SJCRH30 (cell line): ENCODE data around the gene SPATS2L. TPM values are rescaled to one million over a fixed set of nuclear protein-coding genes. Genes with fewer than 3 reads are reported as not detected.

Experiments used
- DNase-seq, 2 experiments: peaks; one replicate each; pipeline ENCODE4 v3.0.0-alpha.2; 2015 to 2020
- H3K27ac ChIP-seq: fragments of 250-450 bp; sonication (Bioruptor Pico); 2 replicates; pipeline ENCODE4 v1.5.1; 2020; ENCODE audit warnings: mild to moderate bottlenecking, moderate library complexity
- H3K27me3 ChIP-seq: fragments of 250-450 bp; sonication (Bioruptor Pico); 2 replicates; pipeline ENCODE4 v1.5.1; 2020; ENCODE audit warnings: mild to moderate bottlenecking, moderate library complexity
- H3K36me3 ChIP-seq: fragments of 250-450 bp; sonication (Bioruptor Pico); 2 replicates; pipeline ENCODE4 v1.5.1; 2020; ENCODE audit warnings: mild to moderate bottlenecking, moderate library complexity
- H3K4me1 ChIP-seq: fragments of 250-450 bp; sonication (Bioruptor Pico); 2 replicates; pipeline ENCODE4 v1.5.1; 2020; ENCODE audit warnings: mild to moderate bottlenecking, moderate library complexity
- H3K4me3 ChIP-seq: fragments of 250-450 bp; sonication (Bioruptor Pico); 2 replicates; pipeline ENCODE4 v1.5.1; 2020; ENCODE audit warnings: mild to moderate bottlenecking, moderate library complexity
- H3K9me3 ChIP-seq: fragments of 250-450 bp; sonication (Bioruptor Pico); replicated peaks from 2 replicates; pipeline ENCODE4 v1.5.1; 2020; ENCODE audit warnings: mild to moderate bottlenecking, moderate library complexity
- total RNA-seq: library from RNA; depleted of rRNA; stranded (reverse); fragments of >200 nt; shearing (Covaris generic); gene quantifications from 2 replicates; pipeline ENCODE4 v1.2.3, GENCODE V29; 2014

The SPATS2L gene
- total RNA-seq, 1 experiment from 2014 or later: 339 TPM

DNA sequence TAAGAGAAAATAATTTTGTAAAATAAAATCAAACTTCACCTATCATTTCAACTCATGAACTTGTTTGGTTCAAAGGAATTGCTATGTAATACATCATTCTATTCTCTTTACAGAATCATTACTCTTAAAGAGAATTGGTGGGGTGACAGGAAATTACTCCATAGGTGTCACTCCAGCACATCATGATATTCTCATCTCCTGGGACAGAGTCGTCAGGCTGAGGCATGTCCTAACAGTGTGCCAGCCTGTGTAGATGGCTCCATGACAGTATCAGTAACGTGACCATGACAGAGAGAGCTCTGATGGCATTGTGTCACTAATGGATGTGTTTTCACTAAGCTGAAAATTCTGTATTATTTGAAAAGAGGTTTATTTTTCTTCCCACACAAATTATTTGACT is 13.9 kb downstream of the SPATS2L start:
- Histone ChIP-seq H3K4me3 (no peak overlapping the region), H3K27ac (peak overlapping the region; percentile 19; the same call in 1 of the 2 replicates), H3K27me3 (no peaks in the 10 kb centered on the region), H3K36me3 (peaks cover 55% of the 10 kb centered on the region), H3K4me1 (peaks cover 32% of the 10 kb centered on the region), H3K9me3 (no peaks in the 10 kb centered on the region; the same call in 1 of the 2 replicates)
- no peak for DNase-seq

DNA sequence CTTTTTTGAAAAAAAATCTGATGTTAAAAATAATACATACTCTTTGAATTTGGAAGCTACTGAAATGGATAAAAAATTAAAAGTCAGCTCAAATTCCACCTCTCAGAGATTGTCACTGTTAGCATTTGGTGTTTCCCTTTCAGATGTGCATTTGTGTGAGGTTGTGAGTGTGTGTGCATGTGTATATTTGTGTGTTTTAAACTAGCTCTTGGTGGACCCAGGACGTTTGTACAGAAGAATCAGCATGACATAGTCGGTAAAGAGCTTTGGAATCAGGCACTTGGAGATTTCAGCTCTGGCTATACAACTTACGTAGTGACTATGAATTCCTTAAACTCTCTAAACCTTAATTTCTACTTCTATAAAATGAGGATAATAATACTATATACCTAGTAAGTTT is 14.5 kb downstream of the SPATS2L start:
- Histone ChIP-seq H3K4me3 (no peak overlapping the region), H3K27me3 (no peaks in the 10 kb centered on the region), H3K4me1 (peaks cover 28% of the 10 kb centered on the region), H3K27ac (no peak overlapping the region), H3K36me3 (peaks cover 59% of the 10 kb centered on the region), H3K9me3 (no peaks in the 10 kb centered on the region; the same call in 1 of the 2 replicates)
- DNase-seq: no peak

DNA sequence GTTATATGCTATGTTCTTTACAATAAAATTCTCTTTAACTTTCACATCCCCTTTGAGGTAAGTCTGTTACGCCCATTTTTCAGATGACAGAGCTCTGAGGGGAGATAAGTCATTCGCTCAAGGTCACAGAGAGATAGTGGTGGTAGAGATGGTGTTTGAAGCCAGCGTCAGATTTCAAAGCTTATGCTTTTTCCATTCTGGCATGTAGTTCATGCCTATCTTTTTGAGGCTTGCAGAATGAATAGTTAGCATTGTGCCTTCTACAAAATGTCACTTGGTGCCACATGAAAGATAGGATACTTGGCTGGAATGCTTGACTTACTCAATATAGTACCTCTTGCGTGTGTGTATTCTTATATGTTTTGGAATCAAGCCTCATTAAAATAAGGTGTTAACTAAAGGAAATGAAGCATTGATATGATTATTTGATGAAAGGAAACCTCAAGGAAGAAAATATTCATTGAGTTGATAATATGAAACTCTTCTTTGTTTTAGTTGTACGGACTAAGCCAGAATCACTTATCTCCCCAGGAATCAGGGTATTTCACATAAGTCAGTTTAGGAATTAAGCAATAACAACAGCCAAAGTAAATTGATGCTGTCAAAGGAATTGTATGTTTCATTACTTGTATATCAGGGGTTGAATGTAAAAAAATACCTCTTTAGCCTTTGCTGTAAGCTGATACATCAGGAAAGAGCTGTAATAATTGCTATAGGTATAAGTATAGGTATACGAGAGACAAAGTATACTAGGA is 15.5 kb downstream of the SPATS2L start:
- Histone ChIP-seq H3K4me1 (peaks cover 21% of the 10 kb centered on the region), H3K27me3 (no peaks in the 10 kb centered on the region), H3K36me3 (peaks cover 58% of the 10 kb centered on the region)

DNA sequence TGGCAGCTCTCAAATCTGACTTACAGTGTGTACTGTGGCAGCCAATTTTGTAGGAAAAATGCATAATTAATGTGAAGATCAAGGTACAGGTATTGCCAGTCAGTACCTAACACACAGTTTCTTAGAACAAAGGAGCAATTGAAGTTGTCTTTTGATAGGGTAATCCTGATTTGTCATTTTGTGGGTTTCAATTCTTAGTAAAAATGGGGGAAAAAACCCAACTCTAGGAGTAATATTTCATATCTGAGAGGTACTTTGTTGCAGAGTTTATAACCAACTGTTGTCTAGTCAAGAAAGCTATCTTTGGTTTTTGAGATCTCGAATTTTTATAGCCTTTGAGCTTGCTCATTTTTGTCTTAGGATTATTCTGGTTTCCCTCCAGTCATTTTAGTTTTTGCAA is 16.1 kb downstream of the SPATS2L start:
- no peak for DNase-seq
- Histone ChIP-seq H3K27ac (no peak overlapping the region), H3K9me3 (no peaks in the 10 kb centered on the region; the same call in 1 of the 2 replicates), H3K4me3 (no peak overlapping the region), H3K36me3 (peaks cover 55% of the 10 kb centered on the region), H3K27me3 (no peaks in the 10 kb centered on the region), H3K4me1 (peaks cover 16% of the 10 kb centered on the region)

More for the DNA sequence above, 15.5 kb downstream of the SPATS2L start:
- Histone ChIP-seq H3K9me3 (no peaks in the 10 kb centered on the region; the same call in 1 of the 2 replicates), H3K4me3 (no peak overlapping the region), H3K27ac (no peak overlapping the region)
- no peak for DNase-seq

DNA sequence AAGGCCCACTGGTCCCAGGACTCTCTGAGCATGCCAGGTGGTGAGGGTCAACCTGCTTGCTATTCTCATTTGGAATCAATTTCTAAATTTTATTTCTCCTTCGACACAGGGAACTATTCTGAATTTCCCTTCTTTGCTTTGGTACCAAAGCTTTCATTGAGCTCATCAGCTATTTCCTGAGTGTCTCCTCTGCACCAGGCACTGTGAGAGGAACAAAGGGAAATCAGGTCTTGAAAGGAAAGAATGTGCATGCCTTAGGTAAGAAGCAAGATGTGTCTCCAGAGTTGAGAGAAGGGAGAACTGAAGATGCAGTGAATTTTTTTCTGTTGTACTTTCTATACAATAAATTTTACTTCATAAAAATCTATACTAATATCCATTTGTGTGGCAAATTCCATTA is 17.9 kb downstream of the SPATS2L start:
- Histone ChIP-seq H3K9me3 (no peaks in the 10 kb centered on the region; the same call in 1 of the 2 replicates), H3K27ac (no peak overlapping the region), H3K4me3 (no peak overlapping the region), H3K27me3 (no peaks in the 10 kb centered on the region), H3K36me3 (peaks cover 53% of the 10 kb centered on the region), H3K4me1 (peaks cover 14% of the 10 kb centered on the region)
- DNase-seq: no peak

DNA sequence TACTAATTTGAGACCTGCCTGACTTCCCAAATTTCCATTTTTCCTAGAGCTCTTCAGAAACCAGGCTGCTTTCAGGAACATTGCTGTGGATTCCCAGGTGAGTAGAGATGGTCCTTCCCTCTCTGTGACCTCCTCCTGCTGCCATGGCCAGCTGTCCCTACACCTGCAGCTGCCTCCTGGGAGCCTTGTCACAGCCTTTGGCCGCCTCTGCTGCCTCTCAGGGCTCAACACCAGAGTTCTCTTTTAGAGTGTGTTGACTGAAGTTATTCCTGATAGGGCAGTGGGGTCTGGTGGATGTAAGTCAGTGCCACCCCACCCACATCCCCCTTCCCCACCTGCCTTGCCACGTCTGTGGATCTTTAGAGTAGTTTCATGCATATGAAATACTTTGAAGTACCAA is 22.9 kb downstream of the SPATS2L start:
- no peaks in the 10 kb centered on the region for H3K27me3 ChIP-seq
- DNase-seq: no peak
- peaks cover 2% of the 10 kb centered on the region for H3K4me1 ChIP-seq
- H3K27ac ChIP-seq: no peak overlapping the region
- no peak overlapping the region for H3K4me3 ChIP-seq
- H3K9me3 ChIP-seq: no peaks in the 10 kb centered on the region
- peaks cover 64% of the 10 kb centered on the region for H3K36me3 ChIP-seq

DNA sequence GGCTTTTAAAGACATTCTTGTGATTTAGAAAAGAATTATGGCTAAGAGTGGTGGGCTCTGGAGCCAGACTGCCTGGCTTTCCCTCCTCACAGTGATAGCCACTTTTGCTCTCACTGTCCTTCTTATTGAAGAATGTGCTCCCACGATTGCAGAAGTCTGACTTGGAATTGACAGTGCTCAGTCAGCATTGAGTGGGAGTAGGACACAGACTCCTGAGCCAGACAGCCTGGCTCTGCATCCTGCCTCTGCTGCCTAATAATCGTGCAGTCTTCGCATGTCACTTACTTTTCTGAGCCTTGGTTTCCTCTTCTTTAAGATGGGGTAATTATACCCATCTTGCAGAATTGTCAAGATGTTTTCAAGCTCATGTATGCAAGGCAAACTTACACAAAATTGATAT is 23.3 kb downstream of the SPATS2L start:
- no peak for DNase-seq
- Histone ChIP-seq H3K4me3 (no peak overlapping the region), H3K27me3 (no peaks in the 10 kb centered on the region), H3K9me3 (no peaks in the 10 kb centered on the region), H3K27ac (no peak overlapping the region), H3K36me3 (peaks cover 64% of the 10 kb centered on the region), H3K4me1 (peaks cover 2% of the 10 kb centered on the region)

DNA sequence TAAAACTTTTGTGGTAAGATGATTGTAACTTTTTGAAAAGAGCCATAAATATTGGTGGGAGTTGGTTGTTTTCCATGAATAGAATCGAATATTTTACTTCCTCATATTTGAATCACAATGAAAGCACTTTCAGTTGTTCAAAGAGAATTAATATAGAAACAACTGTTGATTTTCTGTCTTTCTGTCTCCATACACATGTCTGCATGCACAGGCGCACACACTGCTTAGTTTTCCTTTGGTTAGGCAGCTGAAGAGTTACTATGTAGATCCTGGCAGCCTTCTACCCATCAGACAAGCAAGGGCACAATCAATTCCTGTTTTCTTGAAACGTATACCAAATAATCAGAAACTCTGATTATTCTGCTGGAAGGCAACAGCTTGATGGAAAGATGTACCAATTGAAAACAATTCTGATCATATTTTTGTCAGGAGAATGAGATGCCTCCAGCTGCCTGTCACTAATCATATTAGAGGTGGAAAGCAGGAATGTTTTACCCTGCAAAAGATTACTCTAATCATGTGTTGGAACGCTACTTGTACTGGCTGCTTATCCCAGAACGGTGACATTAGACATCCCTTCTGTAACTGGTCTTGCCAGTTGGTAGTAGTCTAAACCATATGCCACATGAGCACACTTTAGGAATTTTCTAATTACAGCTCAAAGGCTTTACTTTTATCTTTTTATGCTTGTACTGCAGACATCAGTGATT is 24.0 kb downstream of the SPATS2L start:
- Histone ChIP-seq H3K36me3 (peaks cover 66% of the 10 kb centered on the region), H3K27me3 (no peaks in the 10 kb centered on the region), H3K4me1 (peaks cover 2% of the 10 kb centered on the region), H3K27ac (no peak overlapping the region), H3K9me3 (no peaks in the 10 kb centered on the region), H3K4me3 (no peak overlapping the region)
- DNase-seq: no peak

DNA sequence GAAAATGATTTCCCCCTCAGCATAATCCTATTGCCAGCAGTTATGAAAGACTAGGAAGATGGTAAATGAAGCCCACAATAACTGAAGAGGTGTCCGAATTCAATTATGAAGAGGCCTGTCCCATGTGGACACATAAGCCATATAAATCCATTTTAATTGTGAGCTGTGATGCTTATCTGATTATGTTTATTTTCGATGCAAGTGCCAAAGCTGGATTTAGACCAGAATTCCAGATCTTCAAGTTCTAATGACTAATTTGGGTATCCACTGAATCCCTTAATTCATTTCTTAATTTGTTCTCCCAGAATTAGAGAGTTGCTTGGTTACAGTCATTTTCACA is 24.5 kb downstream of the SPATS2L start:
- Histone ChIP-seq H3K9me3 (no peaks in the 10 kb centered on the region), H3K4me1 (peaks cover 2% of the 10 kb centered on the region), H3K36me3 (peaks cover 62% of the 10 kb centered on the region), H3K27ac (no peak overlapping the region), H3K4me3 (no peak overlapping the region), H3K27me3 (no peaks in the 10 kb centered on the region)
- no peak for DNase-seq

DNA sequence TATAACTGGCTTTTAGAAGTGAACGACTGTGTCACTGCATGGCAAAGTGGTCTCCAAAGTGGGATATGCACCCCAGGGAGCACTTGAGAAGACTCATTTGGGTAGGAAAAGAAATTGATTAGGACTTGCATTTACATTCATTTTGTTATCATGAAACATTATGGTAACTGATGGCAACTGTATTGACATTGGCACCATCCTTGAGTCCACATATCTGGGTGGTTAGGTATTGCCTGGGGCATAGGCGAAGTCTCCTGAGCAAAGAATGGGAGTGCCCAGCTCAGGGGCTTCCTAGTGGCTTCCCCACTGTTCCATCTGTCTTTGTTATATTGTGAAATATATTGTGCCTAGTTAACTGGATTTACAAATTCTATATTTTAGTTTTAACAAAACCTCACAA is 29.2 kb downstream of the SPATS2L start:
- Histone ChIP-seq H3K4me1 (no peaks in the 10 kb centered on the region), H3K27me3 (no peaks in the 10 kb centered on the region), H3K4me3 (no peak overlapping the region), H3K36me3 (peaks cover 58% of the 10 kb centered on the region), H3K27ac (no peak overlapping the region), H3K9me3 (no peaks in the 10 kb centered on the region)
- DNase-seq: no peak

DNA sequence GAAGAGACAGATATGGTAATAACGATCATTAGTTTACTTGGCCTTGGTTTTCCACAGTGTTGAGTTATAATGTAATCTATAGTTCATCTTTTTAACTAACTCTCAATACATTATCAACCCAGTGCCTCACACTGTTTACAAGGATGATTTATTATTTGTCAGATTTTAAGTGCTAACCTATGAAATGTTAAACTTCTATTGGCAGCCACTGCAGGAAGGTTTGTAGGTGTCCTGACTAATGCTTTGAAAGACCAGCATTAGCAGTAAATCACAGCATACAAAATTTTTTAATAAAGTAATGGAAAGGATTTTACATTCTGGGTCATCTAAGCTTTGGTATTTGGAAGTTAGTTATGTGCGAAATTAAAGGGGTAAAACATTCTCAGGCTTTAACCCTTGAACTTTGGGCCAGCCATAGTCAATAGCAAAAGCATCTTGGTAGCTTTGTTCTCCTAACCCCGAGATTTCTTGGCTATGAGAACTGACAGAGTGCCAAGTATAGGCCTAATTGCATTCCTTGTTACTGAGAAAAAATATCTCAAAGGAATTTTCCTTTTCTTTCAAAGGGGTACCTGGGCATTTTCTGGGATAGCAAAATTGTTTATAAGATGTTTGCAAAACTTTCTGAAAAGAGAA is 30.6 kb downstream of the SPATS2L start:
- no peak for DNase-seq
- H3K27me3 ChIP-seq: no peaks in the 10 kb centered on the region
- no peak overlapping the region for H3K27ac ChIP-seq
- H3K4me1 ChIP-seq: no peaks in the 10 kb centered on the region
- H3K4me3 ChIP-seq: no peak overlapping the region
- no peaks in the 10 kb centered on the region for H3K9me3 ChIP-seq
- peaks cover 57% of the 10 kb centered on the region for H3K36me3 ChIP-seq

DNA sequence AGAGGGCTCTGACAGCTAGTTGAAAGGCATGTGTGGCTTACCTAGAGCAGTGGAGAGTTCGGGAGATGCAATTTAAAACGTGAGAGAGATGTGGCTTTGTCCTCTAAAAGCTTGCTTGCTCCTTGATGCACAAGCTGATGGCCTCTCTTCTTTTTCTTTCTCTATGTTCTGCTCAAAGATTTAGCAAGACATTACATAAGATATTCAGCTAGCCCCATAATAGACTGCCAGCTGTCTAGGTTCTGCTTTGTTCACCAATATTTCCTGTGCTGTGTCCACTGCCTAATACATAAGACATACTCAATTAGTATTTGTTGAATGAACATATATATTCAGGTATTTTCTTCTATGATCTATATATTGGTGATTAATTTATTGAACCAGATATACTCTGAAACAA is 31.1 kb downstream of the SPATS2L start:
- DNase-seq: no peak
- H3K9me3 ChIP-seq: no peaks in the 10 kb centered on the region
- H3K27ac ChIP-seq: no peak overlapping the region
- no peaks in the 10 kb centered on the region for H3K4me1 ChIP-seq
- H3K4me3 ChIP-seq: no peak overlapping the region
- H3K27me3 ChIP-seq: no peaks in the 10 kb centered on the region
- peaks cover 57% of the 10 kb centered on the region for H3K36me3 ChIP-seq

DNA sequence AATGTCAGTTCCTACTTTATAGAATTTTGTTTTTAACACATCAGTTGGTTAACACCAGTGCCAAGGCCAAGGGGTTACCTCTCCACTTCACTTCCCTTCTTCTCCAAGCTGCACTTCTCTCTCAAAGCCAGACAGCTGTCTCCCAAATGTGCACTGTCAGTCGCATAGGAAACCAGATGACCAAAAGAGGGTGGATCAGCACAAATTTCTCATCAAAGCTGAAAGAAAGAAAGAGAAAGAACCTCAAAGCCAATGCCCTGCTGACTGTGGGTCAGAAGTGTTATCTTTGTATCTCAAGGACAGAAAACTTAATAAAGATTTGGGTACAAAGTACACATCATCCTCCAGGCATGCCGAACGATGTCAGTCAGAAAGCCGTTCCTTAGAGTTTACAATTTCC is 32.2 kb downstream of the SPATS2L start:
- H3K27me3 ChIP-seq: no peaks in the 10 kb centered on the region
- H3K36me3 ChIP-seq: peaks cover 63% of the 10 kb centered on the region
- H3K4me1 ChIP-seq: no peaks in the 10 kb centered on the region
- no peak overlapping the region for H3K27ac ChIP-seq
- H3K9me3 ChIP-seq: no peaks in the 10 kb centered on the region
- H3K4me3 ChIP-seq: no peak overlapping the region
- no peak for DNase-seq

DNA sequence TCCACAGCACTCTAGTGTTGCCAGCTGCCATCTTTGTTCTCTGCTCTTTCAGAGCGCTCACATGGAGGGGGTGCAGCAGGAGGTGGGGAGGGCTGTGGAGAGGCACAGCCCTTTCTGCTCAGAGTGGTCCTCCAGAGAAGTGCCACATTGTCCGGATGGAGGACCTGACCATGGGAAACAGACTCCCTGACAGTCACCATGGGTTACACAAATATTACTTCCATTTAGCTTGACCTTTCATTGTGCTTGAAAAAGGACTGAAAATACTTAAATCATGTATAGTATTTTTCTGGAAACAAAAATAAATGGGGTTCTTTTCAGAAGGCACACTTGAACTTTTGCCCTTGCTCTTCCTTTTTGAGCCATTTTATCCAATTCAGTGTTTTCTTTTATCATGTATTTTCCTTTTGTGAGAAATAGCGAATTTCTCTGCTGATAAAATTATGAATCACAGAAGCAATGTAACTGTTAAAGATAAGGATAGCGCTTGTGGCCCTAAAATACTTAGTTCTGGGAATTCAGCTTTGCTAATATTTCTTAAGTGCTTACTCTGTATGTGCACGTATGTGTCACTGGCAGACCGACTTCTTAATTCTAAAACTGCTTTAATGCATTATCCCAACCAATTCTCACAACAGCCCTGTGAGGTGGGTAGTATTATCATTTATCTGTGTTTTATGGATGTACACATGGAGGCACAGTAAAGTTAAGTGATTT is 34.2 kb downstream of the SPATS2L start:
- H3K36me3 ChIP-seq: peaks cover 71% of the 10 kb centered on the region
- no peak overlapping the region for H3K27ac ChIP-seq
- no peak for DNase-seq
- H3K27me3 ChIP-seq: no peaks in the 10 kb centered on the region
- H3K4me1 ChIP-seq: no peaks in the 10 kb centered on the region
- H3K9me3 ChIP-seq: no peaks in the 10 kb centered on the region
- H3K4me3 ChIP-seq: no peak overlapping the region

DNA sequence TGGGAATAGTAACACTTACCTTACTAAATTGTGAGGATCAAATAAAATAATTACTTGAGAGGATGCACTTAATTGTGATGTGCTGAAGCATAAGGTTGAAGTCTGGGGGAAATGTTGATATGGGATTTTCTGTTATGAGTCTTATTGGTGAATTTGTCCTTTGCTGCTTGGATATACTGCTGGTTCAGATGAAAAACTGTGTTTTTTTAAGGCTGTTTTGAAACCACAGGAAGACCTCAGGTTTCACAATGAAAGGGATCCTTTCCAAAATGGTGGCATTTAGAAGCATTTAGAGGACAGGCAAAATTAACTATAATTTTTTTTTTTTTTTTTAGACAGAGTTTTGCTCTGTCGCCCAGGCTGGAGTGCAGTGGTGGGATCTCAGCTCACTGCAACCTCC is 34.9 kb downstream of the SPATS2L start:
- H3K27ac ChIP-seq: no peak overlapping the region
- DNase-seq: no peak

More for the DNA sequence above, 34.9 kb downstream of the SPATS2L start:
- no peaks in the 10 kb centered on the region for H3K4me1 ChIP-seq
- H3K9me3 ChIP-seq: no peaks in the 10 kb centered on the region
- peaks cover 71% of the 10 kb centered on the region for H3K36me3 ChIP-seq
- no peaks in the 10 kb centered on the region for H3K27me3 ChIP-seq
- H3K4me3 ChIP-seq: no peak overlapping the region
